ENCODE measurements around the gene FYB1.

FYB1 gene

DNA sequence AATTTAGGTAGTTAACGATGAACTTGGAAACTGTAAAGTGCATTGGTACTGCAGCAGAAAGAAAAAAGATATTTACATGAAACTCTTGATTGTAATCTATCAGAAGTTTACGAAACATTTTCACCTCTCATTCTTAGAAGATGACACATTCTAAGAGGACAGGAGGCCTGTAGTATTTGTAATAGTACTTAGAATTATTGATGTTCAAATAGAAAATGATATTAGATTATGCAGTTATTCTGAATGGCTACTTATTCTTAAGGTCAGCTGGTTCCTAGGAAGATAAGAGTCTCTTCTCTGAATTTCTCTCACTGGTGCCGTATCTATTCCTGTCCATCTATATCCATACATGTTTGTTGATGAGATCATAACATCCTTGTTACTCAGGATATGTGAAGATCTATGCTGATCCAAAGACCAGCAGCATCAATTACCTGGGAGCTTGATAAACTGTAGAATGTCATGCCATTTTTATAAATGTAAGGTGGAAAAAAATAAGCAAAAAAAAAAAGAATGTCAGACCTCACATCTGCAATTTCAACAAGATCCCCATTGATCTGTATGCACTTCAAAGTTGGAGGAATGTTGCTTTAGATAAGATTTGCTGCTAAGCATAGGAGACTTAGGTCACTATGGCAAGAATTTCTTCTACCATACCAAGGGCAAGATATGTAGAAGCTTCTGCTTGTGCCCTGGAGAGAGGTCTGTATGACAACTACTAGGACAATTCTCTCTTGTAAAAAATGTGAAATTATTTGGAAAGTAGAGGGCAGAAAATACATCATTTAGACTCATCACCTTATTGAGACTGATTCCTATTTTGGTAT lies 102.8 kb downstream of the FYB1 start:
- no peak for DNase-seq

DNA sequence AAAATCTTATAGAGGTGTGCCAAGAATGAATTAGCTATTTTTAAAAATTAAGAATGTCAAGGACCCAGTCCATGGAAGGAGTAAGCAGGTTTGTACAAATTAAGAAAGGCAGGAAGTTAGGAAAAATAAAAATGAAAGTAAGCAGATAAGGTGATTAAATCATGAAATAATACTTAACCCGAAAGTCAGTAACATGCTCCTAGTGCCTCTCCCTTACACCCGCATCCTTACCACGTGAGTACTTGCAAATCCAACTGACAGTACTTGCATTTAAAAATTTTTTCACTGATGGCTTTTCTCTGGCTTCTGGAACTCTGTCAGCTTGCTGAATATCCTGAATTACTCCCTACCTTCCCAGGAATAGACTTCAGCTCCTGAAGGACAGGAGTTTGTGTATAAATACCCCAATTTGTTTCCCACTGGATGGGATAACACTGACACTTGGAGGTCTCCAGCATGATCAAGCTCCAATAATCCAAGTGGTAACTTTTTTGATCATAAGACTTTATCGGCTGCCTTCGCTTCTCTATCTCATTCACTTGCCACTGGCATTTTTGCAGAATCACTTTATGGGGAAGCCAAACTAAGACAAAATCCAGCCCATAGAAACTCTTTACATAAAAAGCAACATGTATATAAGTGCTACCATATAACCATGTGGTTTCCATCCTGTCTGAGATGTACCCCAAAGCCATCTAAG lies 103.6 kb downstream of the FYB1 start:
- DNase-seq: no peak

DNA sequence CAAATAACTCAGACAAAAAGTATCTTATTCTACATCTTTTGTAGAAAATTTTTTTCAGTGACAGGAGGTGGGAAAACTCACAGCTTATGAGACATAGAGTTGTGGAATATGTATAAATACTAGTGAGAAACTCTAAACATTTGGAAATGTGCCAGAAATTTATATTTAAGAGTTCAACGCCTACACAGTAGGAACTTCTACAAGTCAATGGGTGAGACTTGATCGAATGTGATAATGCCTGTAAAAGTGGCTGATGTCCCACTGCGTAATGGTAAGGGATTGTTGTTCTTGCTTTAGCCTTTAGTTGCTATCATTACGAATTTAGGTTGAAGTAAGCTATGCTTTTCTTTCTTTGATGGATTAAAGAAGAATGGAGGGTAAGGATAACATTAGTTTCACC lies 105.2 kb downstream of the FYB1 start:
- no peak for DNase-seq

DNA sequence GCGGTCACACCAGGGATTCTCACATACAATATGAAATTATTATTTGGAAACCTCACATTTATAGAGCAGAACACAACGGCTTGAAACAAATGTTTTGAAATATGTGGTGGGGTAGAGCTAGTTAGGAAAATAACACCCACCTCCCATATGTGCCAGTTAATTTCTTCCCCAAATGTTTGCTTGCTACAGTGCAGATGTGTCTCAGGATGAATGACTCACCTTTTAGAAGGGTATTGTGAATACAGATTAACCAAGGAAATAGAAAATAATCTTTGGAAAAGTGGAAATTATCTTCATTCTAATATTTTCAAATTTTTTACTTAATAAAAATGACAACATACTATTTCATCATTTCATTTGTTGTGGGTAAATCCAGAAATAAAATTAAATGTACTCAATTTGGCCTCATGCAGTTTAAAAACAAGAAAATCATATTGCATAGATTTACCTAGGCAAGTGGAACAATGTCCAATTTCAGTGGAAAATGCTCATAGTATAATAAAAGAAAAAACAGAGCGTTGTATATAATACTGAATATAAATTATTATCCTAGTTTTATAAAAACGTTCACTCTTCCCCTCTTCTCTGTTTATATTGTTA lies 105.9 kb downstream of the FYB1 start:
- DNase-seq: no peak

DNA sequence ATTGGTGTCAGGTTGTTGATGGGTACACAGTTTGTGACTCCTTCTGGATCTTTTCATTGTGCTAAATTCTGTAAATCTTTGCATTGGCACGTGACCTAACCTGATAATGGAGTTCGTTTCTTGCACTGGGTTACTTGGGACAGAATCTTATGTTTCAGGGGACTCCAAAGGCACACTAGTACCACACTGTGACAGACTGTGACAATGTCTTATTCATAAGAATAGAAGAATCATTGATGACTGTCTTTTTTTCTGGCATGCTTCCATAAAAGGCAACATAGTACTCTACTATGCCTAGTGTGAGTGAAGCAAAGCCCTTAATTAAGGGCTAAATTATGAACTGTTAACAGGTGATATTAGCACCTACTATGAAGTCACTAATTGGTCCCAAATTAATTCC lies 109.8 kb downstream of the FYB1 start:
- DNase-seq: no peak

DNA sequence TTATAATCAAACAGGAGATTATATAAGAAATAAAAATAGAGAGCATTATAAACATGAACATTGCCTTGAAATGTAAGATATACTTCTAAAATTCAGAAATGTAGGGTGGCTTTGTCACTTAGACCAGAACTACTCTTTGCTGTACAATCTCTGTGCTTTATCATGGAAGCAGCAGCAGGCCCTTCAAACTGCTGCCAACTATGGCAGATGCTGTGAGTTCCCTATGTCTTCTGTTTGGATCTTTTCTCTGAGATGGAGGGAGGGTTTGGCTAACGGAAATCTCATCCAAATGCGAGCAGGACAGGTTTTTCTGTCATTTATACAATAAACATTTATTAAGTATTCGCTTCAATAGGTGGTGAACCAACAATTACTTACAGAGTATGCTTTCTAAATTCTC lies 110.4 kb downstream of the FYB1 start:
- no peak for DNase-seq

DNA sequence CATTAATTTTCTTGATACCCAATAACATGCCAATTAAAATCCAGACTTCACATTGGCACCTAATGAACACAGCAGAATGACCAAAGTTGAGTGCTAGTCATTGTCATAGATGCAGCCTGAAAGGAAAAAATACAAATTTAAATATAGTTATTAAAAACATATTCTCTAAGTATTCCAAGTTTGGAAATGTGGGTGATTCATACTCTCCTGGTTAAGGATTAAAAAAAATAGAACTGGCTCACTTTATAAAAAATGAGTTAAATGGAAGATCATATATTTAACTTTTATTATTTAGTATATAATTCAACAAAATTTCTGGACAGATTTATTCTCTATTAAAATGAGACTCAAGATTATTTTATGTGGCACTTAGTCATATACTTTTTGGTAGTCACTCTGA lies 112.0 kb downstream of the FYB1 start:
- DNase-seq: no peak

DNA sequence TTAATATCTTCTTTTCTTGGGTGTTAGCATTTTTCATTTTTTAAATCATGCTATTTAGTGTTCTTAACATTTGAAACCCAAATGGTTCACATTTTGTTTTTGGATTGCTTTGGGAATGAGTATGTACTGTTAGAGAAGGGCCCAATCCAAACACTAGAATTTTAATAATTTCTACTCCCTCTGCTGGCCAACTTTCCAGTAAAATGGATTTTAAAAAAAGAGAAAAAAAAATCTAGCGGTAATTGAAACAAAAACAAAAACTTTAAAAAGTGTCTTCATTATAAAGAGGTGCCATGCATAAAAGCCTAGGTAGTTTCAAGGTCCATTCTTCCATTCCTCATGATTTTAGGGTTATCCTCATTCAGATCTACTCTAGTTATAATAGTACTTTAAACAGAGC lies 113.0 kb downstream of the FYB1 start:
- DNase-seq: peak; percentile 17

DNA sequence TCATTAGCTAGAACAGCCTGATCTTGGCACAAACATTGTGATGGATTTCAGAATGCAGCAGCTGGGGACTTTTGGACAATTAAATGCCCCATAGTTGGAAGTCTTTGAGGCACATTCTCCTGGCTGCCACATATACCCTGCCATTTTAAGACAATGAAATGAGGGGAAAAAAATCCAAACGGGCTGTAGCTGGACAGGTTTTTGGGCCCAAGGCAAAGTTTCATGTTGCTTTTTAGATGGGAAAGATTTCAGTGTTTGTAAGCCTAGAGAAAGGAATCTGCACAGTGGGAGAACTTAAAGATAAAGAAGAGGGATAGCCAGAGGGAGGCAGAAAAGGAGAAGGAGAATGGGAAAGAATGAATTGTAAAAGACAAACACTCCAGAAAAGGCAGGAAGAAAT lies 115.1 kb downstream of the FYB1 start:
- DNase-seq: no peak

DNA sequence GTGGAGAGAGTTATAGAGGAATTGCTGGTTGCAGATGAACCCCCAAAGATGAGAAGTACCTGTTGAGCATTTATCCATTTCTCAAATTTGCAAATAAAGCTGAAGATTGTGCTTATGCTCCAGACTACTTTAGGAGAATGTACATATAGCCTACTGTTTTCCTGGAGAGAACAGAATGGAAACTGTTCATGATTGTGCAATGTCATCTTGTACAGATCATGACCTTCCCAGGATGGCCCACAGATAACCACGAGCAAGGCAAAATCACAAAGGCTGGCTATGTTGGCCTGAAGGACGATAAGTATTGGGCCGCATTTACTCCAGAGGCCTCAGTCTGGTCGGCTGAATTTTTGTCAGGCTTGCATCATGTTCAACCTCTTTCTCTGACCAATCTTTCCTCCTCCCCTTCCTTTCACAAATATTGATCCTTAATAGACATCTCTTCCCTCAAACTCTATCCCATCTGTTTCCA lies 116.6 kb downstream of the FYB1 start:
- no peak for DNase-seq

DNA sequence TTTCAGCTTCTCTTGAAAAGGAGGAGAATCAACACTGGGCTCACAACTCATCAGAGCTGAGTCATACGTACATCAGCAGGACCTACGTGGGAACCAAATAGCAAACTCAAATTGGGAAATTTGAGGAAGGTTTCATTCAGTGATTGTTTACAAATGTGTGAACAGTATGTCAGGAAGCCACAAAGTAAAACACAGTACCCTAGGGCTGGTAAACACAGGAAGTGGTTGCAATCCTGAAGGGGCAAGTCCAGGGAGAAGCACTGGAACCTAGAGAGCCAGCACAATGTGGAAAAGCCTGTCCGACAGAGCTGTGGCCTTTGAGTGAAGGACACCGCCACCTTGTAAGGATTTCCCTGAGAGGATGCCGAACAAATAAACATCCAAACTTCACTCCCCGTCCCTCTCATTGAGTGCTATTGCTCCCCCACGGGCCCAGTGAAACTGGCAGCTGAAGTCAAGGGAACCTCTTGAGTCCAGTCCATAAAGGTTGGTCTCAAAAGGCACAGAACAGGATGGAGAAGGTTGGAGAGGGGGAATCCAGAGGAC lies 118.4 kb downstream of the FYB1 start:
- no peak for DNase-seq

DNA sequence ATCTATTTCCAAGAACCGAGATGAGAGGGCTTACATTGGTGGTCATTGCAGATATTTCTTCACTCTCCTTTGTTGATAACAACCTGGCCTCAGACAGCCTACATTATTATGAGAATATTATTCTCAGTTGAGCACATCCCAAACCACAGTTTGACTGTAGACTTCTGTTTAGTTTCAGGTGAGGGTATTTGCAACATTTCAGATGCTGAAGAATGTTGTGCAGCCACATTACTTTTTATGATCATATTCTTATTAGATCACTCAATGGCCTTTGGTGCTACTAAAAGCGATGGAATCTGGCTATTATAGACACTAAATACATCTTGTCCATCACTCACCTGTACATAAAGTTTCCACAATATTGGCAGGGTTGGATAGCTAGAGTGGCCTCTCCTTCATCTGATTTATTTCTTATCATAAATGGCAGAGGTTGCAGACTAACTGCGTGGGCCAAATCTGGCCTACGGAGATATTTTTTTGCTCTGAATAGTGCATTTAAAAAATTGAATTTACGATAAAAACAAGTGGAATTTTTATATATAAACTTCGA lies 119.0 kb downstream of the FYB1 start:
- no peak for DNase-seq

DNA sequence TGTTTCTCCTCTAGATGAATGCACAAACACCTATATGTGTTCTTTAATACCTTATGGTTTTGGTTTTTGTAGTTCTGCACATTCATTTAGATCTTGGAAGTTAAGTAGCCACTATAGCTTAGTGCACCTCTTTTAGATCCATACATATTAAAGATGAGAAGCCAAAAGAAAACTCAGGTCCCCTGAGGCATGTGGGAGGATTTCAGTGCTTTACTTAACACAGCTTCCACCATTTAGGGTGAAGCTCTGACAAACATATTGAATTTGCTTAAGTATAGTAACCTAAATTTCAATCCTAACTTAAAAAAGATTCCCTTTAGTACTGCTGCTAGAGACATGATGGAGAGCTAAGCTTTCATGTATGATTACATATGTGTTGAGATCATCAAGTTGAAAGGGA lies 119.5 kb downstream of the FYB1 start:
- no peak for DNase-seq

DNA sequence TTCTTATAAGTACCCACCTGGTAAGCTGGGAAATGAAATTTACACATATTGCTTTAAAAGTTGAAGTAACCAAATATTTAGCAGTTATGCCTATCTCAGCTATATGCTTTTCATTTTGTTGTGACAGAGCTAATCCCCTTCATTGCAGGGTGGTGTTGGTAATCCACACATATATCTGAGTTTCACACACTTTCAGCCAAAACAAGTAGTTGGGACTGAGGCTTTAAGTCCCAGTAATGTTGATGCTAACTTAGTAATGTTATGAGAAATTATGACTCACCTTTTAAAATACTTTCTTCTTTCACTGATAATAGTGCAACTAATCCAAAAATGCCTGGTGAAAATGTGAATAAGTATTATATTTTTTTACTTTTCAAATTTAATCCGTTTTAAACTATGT lies 126.0 kb downstream of the FYB1 start:
- no peak for DNase-seq

DNA sequence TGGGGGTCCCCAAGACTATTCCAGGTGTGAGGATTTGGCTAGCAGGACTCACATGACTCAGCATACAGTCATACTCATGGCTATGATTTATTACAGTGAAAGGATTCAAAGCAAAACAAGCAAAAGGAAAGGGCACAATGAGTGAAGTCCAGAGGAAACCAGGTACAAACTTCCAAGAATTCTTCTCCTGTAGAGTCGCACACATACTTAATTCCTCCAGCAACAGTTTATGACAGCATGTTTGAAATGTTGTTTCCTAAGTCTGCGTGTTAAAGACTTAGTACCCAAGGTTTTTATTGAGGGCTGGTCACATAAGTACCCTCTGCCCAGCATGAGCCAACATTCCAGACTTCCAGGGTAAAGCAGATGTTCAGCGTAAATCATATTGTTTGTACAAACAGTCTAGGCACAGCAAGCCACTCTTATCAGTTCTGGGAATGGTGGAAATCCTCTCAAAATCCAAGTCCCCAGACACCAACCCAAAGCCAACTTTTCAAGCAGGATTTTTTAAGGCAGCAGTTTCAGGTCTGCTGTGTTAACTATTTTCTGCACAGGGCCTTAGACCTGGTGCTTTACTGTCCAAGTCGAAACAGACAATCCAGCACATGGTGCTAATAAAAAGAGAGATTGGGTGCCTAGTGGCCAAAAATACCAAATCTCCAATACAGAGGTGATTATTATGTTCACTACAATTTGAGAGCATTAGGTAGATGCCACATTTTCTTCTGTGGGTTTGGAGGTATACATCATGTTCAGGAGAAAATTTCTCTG lies 126.6 kb downstream of the FYB1 start:
- no peak for DNase-seq

DNA sequence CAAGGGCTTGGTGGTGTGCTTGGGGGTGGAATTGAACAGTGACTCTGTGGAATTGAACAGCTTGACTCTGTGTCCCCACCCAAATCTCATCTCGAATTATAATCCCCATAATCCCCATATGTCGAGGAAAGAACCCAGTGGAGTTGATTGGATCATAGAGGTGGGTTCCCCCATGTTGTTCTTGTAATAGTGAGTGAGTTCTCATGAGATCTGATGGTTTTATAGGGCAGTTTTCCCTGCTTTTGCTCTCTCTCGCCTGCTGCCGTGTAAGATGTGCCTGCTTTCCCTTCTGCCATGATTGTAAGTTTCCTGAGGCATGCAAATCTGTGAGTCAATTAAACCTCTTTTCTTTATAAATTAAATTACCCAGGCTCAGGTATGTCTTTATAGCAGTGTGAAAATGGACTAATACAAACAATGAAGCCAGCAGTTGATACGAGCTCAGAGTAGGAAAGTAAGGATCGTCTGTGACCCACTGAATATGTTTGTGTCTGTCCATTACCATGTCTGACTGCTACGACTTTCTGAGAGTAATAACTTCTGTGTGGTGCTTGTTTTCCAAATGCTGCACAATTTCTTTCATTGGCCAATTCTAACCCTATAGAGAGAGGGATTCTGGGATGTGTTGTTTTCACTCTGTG lies 127.3 kb downstream of the FYB1 start:
- no peak for DNase-seq

DNA sequence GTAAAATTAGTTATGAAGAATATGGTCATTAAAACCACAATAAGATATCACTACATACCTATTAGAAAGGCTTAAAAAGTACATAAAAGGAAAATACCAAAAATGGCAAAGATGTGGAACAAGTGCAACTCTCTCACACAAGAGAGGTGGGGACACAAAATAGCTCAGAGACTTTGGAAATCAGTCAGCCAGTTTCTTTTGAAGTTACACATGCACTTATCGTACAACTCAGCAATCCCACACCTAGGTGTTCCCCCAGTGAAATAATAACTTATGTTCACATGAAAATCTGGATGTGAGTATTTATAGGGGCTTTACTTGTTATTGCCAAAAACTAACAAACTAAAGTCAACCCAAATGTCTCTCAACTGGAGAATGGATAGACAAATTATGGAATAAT lies 135.4 kb downstream of the FYB1 start:
- no peak for DNase-seq

DNA sequence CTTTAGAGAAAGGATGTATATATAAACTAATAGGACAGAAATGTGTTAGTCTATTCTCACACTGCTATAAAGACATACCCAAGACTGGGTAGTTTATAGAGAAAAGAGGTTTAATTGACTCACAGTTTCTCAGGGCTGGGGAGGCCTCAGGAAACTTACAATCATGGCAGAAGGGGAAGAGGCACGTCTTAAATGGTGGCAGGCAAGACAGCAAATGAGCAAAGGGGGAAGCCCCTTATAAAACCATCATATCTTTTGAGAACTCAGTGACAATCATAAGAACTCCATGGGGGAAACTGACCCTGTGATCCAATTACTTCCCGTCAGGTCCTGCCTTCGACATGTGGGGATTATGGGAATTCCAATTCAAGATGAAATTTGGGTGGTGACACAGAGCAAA lies 136.4 kb downstream of the FYB1 start:
- DNase-seq: no peak

DNA sequence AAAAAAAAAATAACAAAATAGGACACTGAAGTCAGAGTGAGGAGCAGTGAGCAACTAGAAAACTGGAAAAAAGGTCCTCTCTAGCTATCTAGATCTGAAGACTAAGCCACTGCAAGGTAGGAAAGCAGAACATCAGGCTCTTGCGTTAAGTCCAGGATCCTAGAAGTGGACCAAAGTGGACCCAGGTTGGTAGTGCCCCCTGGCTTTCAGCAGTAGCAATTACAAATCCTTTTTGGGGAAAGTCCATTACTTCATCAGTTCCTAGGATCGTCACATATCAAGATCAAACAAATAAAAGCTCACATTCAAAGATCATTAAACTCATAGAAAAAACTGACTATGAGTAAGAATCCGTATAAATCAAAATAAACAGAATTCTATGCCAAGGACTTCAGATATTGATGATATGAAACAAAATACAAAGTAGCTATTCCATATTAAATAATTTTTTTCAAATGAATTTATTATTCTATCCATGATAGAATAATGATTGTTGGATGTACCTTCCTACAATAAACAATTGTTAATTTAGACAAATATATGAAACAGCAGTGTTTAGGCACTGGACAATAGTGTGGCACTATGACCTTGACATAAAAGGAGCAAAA lies 138.7 kb downstream of the FYB1 start:
- DNase-seq: no peak

DNA sequence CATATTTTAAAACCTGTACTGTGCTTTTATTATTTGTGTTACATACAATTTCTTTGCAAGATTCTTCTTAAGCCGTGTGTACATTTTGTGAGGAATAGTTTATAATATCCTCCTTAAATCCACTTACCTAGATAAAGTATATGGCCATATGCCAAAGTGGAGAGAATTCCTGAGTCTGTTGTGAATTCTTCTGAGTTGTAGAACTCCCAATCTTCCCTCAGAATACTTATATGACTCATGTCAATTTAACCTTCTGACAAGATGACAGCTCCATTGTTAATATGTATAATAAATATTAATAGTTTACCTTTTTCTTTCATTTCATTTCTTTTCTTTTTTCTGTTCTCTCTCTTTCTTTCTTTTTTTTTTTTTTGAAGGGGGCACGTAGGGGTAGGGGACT lies 139.2 kb downstream of the FYB1 start:
- no peak for DNase-seq

DNA sequence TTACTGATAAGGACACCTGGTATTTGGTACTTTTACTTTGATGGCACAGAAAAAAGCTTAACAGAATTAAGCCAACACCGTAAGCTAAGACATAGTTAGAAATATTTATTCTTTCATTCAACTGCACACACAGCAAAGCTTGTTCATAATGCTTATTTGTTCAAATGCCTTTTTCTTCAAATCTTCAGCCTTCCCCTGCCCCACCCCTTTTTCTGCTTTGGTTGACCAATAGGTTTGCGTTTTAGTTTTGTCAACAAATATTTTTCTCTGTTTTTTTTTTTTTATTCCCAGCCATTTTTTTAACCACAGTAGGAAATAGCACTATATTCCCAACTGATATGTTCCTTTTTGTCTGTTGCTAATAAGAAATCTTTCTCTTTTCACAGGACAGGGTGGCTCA lies 140.2 kb downstream of the FYB1 start:
- DNase-seq: no peak

Measured in NCI-H2171 treated with DMSO at 0.1 percent for 48 hours (cell line).